ENCODE data around the gene UBXN10. TPM values are rescaled to one million over a fixed set of nuclear protein-coding genes. Genes with fewer than 3 reads are reported as not detected.

The UBXN10 gene
- total RNA-seq, 1 donor from 2014 or later, result 0.52 TPM

GRCh38 chr1:20198296-20198695 is 12.4 kb downstream of the UBXN10 start:
- no peak overlapping the region for H3K9ac ChIP-seq (ENCODE audit: low read depth in 1 of 3, low read length in 3 of 3)

GRCh38 chr1:20198918-20199317 is 13.0 kb downstream of the UBXN10 start:
- Histone ChIP-seq H3K4me3 (ENCODE audit: low read length in 3 of 3) (no peak overlapping the region), H3K9ac (ENCODE audit: low read depth in 1 of 3, low read length in 3 of 3) (no peak overlapping the region), H3K27me3 (ENCODE audit: control insufficient read depth in 3 of 3, insufficient read depth in 3 of 3, low read length in 3 of 3) (peaks cover 7 to 10% (median 8%) of the 10 kb centered on the region in 3 donors), H3K9me3 (ENCODE audit: control insufficient read depth in 3 of 3, low read length in 3 of 3) (no peaks in the 10 kb centered on the region), H3K4me1 (ENCODE audit: control insufficient read depth in 3 of 3, insufficient read depth in 3 of 3, low read length in 3 of 3) (peaks cover 5 to 7% (median 7%) of the 10 kb centered on the region in 3 donors), H3K27ac (ENCODE audit: low read depth, low read length) (no peak overlapping the region), H3K36me3 (ENCODE audit: control insufficient read depth in 3 of 3, insufficient read depth in 3 of 3, low read length in 3 of 3) (no peaks in the 10 kb centered on the region)

More at GRCh38 chr1:20198296-20198695, 12.4 kb downstream of the UBXN10 start:
- no peaks in the 10 kb centered on the region for H3K9me3 ChIP-seq (ENCODE audit: control insufficient read depth in 3 of 3, low read length in 3 of 3)
- peaks cover 5 to 7% (median 7%) of the 10 kb centered on the region in 3 donors for H3K4me1 ChIP-seq (ENCODE audit: control insufficient read depth in 3 of 3, insufficient read depth in 3 of 3, low read length in 3 of 3)
- H3K27ac ChIP-seq (ENCODE audit: low read depth, low read length), result no peak overlapping the region
- H3K27me3 ChIP-seq (ENCODE audit: control insufficient read depth in 3 of 3, insufficient read depth in 3 of 3, low read length in 3 of 3), result peaks cover 7 to 13% (median 10%) of the 10 kb centered on the region in 3 donors
- H3K36me3 ChIP-seq (ENCODE audit: control insufficient read depth in 3 of 3, insufficient read depth in 3 of 3, low read length in 3 of 3), result no peaks in the 10 kb centered on the region
- H3K4me3 ChIP-seq (ENCODE audit: low read length in 3 of 3), result no peak overlapping the region

- Histone ChIP-seq H3K27ac (ENCODE audit: low read depth, low read length) (no peak overlapping the region), H3K9ac (ENCODE audit: low read depth in 1 of 3, low read length in 3 of 3) (no peak overlapping the region), H3K4me3 (ENCODE audit: low read length in 3 of 3) (no peak overlapping the region), H3K4me1 (ENCODE audit: control insufficient read depth in 3 of 3, insufficient read depth in 3 of 3, low read length in 3 of 3) (peaks cover 5 to 7% (median 6%) of the 10 kb centered on the region in 3 donors), H3K27me3 (ENCODE audit: control insufficient read depth in 3 of 3, insufficient read depth in 3 of 3, low read length in 3 of 3) (peaks cover 7 to 10% (median 8%) of the 10 kb centered on the region in 3 donors), H3K36me3 (ENCODE audit: control insufficient read depth in 3 of 3, insufficient read depth in 3 of 3, low read length in 3 of 3) (no peaks in the 10 kb centered on the region), H3K9me3 (ENCODE audit: control insufficient read depth in 3 of 3, low read length in 3 of 3) (no peaks in the 10 kb centered on the region)
These were observed 13.5 kb downstream of the UBXN10 start for GRCh38 chr1:20199403-20199802.

- Histone ChIP-seq H3K27me3 (ENCODE audit: control insufficient read depth in 3 of 3, insufficient read depth in 3 of 3, low read length in 3 of 3) (peaks cover 7 to 10% (median 8%) of the 10 kb centered on the region in 3 donors), H3K9me3 (ENCODE audit: control insufficient read depth in 3 of 3, low read length in 3 of 3) (no peaks in the 10 kb centered on the region), H3K9ac (ENCODE audit: low read depth in 1 of 3, low read length in 3 of 3) (no peak overlapping the region), H3K27ac (ENCODE audit: low read depth, low read length) (no peak overlapping the region), H3K36me3 (ENCODE audit: control insufficient read depth in 3 of 3, insufficient read depth in 3 of 3, low read length in 3 of 3) (no peaks in the 10 kb centered on the region), H3K4me1 (ENCODE audit: control insufficient read depth in 3 of 3, insufficient read depth in 3 of 3, low read length in 3 of 3) (peaks cover 3 to 6% (median 4%) of the 10 kb centered on the region in 3 donors), H3K4me3 (ENCODE audit: low read length in 3 of 3) (no peak overlapping the region)
These were observed 13.9 kb downstream of the UBXN10 start for GRCh38 chr1:20199840-20200239.

- no peaks in the 10 kb centered on the region for H3K36me3 ChIP-seq (ENCODE audit: control insufficient read depth in 3 of 3, insufficient read depth in 3 of 3, low read length in 3 of 3)
- H3K27ac ChIP-seq (ENCODE audit: low read depth, low read length), result no peak overlapping the region
- H3K4me1 ChIP-seq (ENCODE audit: control insufficient read depth in 3 of 3, insufficient read depth in 3 of 3, low read length in 3 of 3), result peaks cover 0 to 4% (median 0%) of the 10 kb centered on the region in 3 donors
- H3K9me3 ChIP-seq (ENCODE audit: control insufficient read depth in 3 of 3, low read length in 3 of 3), result no peaks in the 10 kb centered on the region
- H3K4me3 ChIP-seq (ENCODE audit: low read length in 3 of 3), result no peak overlapping the region
- H3K27me3 ChIP-seq (ENCODE audit: control insufficient read depth in 3 of 3, insufficient read depth in 3 of 3, low read length in 3 of 3), result peaks cover 7 to 8% (median 7%) of the 10 kb centered on the region in 3 donors
- no peak overlapping the region for H3K9ac ChIP-seq (ENCODE audit: low read depth in 1 of 3, low read length in 3 of 3)
These were observed 15.1 kb downstream of the UBXN10 start for GRCh38 chr1:20200966-20201365.

- Histone ChIP-seq H3K27ac (ENCODE audit: low read depth, low read length) (no peak overlapping the region), H3K9me3 (ENCODE audit: control insufficient read depth in 3 of 3, low read length in 3 of 3) (no peaks in the 10 kb centered on the region), H3K27me3 (ENCODE audit: control insufficient read depth in 3 of 3, insufficient read depth in 3 of 3, low read length in 3 of 3) (peaks cover 3 to 7% (median 4%) of the 10 kb centered on the region in 3 donors), H3K4me3 (ENCODE audit: low read length in 3 of 3) (no peak overlapping the region), H3K4me1 (ENCODE audit: control insufficient read depth in 3 of 3, insufficient read depth in 3 of 3, low read length in 3 of 3) (peaks cover 0 to 4% (median 0%) of the 10 kb centered on the region in 3 donors), H3K36me3 (ENCODE audit: control insufficient read depth in 3 of 3, insufficient read depth in 3 of 3, low read length in 3 of 3) (no peaks in the 10 kb centered on the region), H3K9ac (ENCODE audit: low read depth in 1 of 3, low read length in 3 of 3) (no peak overlapping the region)
These were observed 16.3 kb downstream of the UBXN10 start for GRCh38 chr1:20202166-20202565.

GRCh38 chr1:20207546-20207945 is 21.6 kb downstream of the UBXN10 start:
- H3K4me3 ChIP-seq (ENCODE audit: low read length in 3 of 3), result no peak overlapping the region
- H3K36me3 ChIP-seq (ENCODE audit: control insufficient read depth in 3 of 3, insufficient read depth in 3 of 3, low read length in 3 of 3), result no peaks in the 10 kb centered on the region
- H3K9ac ChIP-seq (ENCODE audit: low read depth in 1 of 3, low read length in 3 of 3), result no peak overlapping the region
- no peaks in the 10 kb centered on the region for H3K9me3 ChIP-seq (ENCODE audit: control insufficient read depth in 3 of 3, low read length in 3 of 3)
- H3K4me1 ChIP-seq (ENCODE audit: control insufficient read depth in 3 of 3, insufficient read depth in 3 of 3, low read length in 3 of 3), result peaks cover 0 to 1% (median 0%) of the 10 kb centered on the region in 3 donors
- no peak overlapping the region for H3K27ac ChIP-seq (ENCODE audit: low read depth, low read length)
- H3K27me3 ChIP-seq (ENCODE audit: control insufficient read depth in 3 of 3, insufficient read depth in 3 of 3, low read length in 3 of 3), result peaks cover 0 to 14% (median 2%) of the 10 kb centered on the region in 3 donors

GRCh38 chr1:20209471-20209870 is 23.6 kb downstream of the UBXN10 start:
- Histone ChIP-seq H3K27ac (ENCODE audit: low read depth, low read length) (no peak overlapping the region), H3K4me1 (ENCODE audit: control insufficient read depth in 3 of 3, insufficient read depth in 3 of 3, low read length in 3 of 3) (peaks cover 2 to 7% (median 3%) of the 10 kb centered on the region in 3 donors), H3K9me3 (ENCODE audit: control insufficient read depth in 3 of 3, low read length in 3 of 3) (no peaks in the 10 kb centered on the region)

GRCh38 chr1:20210736-20211460 is 25.0 kb downstream of the UBXN10 start:
- Histone ChIP-seq H3K4me3 (ENCODE audit: low read length in 3 of 3) (no peak overlapping the region), H3K27ac (ENCODE audit: low read depth, low read length) (no peak overlapping the region), H3K27me3 (ENCODE audit: control insufficient read depth in 3 of 3, insufficient read depth in 3 of 3, low read length in 3 of 3) (peaks cover 2 to 16% (median 3%) of the 10 kb centered on the region in 3 donors), H3K9ac (ENCODE audit: low read depth in 1 of 3, low read length in 3 of 3) (no peak overlapping the region), H3K4me1 (ENCODE audit: control insufficient read depth in 3 of 3, insufficient read depth in 3 of 3, low read length in 3 of 3) (peaks cover 2 to 7% (median 3%) of the 10 kb centered on the region in 3 donors), H3K9me3 (ENCODE audit: control insufficient read depth in 3 of 3, low read length in 3 of 3) (no peaks in the 10 kb centered on the region), H3K36me3 (ENCODE audit: control insufficient read depth in 3 of 3, insufficient read depth in 3 of 3, low read length in 3 of 3) (no peaks in the 10 kb centered on the region)

More at GRCh38 chr1:20209471-20209870, 23.6 kb downstream of the UBXN10 start:
- Histone ChIP-seq H3K27me3 (ENCODE audit: control insufficient read depth in 3 of 3, insufficient read depth in 3 of 3, low read length in 3 of 3) (peaks cover 0 to 14% (median 2%) of the 10 kb centered on the region in 3 donors), H3K4me3 (ENCODE audit: low read length in 3 of 3) (no peak overlapping the region), H3K9ac (ENCODE audit: low read depth in 1 of 3, low read length in 3 of 3) (no peak overlapping the region), H3K36me3 (ENCODE audit: control insufficient read depth in 3 of 3, insufficient read depth in 3 of 3, low read length in 3 of 3) (no peaks in the 10 kb centered on the region)

GRCh38 chr1:20211511-20211931 is 25.6 kb downstream of the UBXN10 start:
- Histone ChIP-seq H3K9ac (ENCODE audit: low read depth in 1 of 3, low read length in 3 of 3) (no peak overlapping the region), H3K9me3 (ENCODE audit: control insufficient read depth in 3 of 3, low read length in 3 of 3) (no peaks in the 10 kb centered on the region)

More at GRCh38 chr1:20211511-20211931, 25.6 kb downstream of the UBXN10 start:
- H3K4me1 ChIP-seq (ENCODE audit: control insufficient read depth in 3 of 3, insufficient read depth in 3 of 3, low read length in 3 of 3), result peaks cover 2 to 7% (median 3%) of the 10 kb centered on the region in 3 donors
- H3K27me3 ChIP-seq (ENCODE audit: control insufficient read depth in 3 of 3, insufficient read depth in 3 of 3, low read length in 3 of 3), result peaks cover 2 to 23% (median 3%) of the 10 kb centered on the region in 3 donors
- no peak overlapping the region for H3K4me3 ChIP-seq (ENCODE audit: low read length in 3 of 3)
- no peak overlapping the region for H3K27ac ChIP-seq (ENCODE audit: low read depth, low read length)
- H3K36me3 ChIP-seq (ENCODE audit: control insufficient read depth in 3 of 3, insufficient read depth in 3 of 3, low read length in 3 of 3), result no peaks in the 10 kb centered on the region

Data from skeletal muscle tissue (tissue), 4 donors.